ENCODE results near the gene EIPR1.

- no peak for TF ChIP-seq CTCF (conservative IDR thresholded peaks at IDR 0.05)
- TF ChIP-seq EZH2 (IDR thresholded peaks at IDR 0.05; ENCODE audit: low read depth): no peak
Measured at GRCh38 chr2:3160751-3161330, 216.8 kb downstream of the EIPR1 start.
